Measurements from ENCODE around the gene CEP112.

Gene CEP112

GRCh38 chr17:65604070-65604469 lies 587.9 kb downstream of the CEP112 start:
- no peak overlapping the region; the same call in 1 of the 2 replicates for H3K27ac ChIP-seq (ENCODE audit: low read length)

GRCh38 chr17:65601881-65602280 lies 590.1 kb downstream of the CEP112 start:
- H3K27me3 ChIP-seq (replicated peaks; ENCODE audit: insufficient read depth, low read length) = no peaks in the 10 kb centered on the region
- no peaks in the 10 kb centered on the region for H3K79me2 ChIP-seq (ENCODE audit: low read length)
- H2AFZ ChIP-seq (ENCODE audit: low read length) = no peak overlapping the region
- no peaks in the 10 kb centered on the region for H3K9me3 ChIP-seq (replicated peaks; ENCODE audit: insufficient read depth, low read length)
- H3K36me3 ChIP-seq (replicated peaks; ENCODE audit: insufficient read depth, low read length) = no peaks in the 10 kb centered on the region
- no peak overlapping the region for H3K27ac ChIP-seq (ENCODE audit: low read length)
- no peaks in the 10 kb centered on the region for H3K9me2 ChIP-seq (replicated peaks; ENCODE audit: insufficient read depth, low read length)
- TF ChIP-seq EZH2phosphoT487 (IDR thresholded peaks at IDR 0.05; ENCODE audit: low read length) (no peak), EZH2 (optimal IDR thresholded peaks at IDR 0.05; ENCODE audit: low read depth, low read length) (no peak)
- H4K20me1 ChIP-seq (ENCODE audit: insufficient read depth, low read length) = no peaks in the 10 kb centered on the region
- no peak overlapping the region for H3K4me3 ChIP-seq (ENCODE audit: low read length)
- no peak overlapping the region for H3K9ac ChIP-seq (ENCODE audit: low read length)
- no peaks in the 10 kb centered on the region for H3F3A ChIP-seq (ENCODE audit: insufficient read depth, low read length)
- no peak for DNase-seq
- no peak overlapping the region for H3K4me2 ChIP-seq (ENCODE audit: low read depth, low read length)
- H3K4me1 ChIP-seq (ENCODE audit: low read length) = 0 out of 2 replicates have a peak, but pooled peaks cover 11% of the 10 kb centered on the region

More at GRCh38 chr17:65604070-65604469, 587.9 kb downstream of the CEP112 start:
- no peak overlapping the region for H3K4me2 ChIP-seq (ENCODE audit: low read depth, low read length)
- TF ChIP-seq CTCF (IDR thresholded peaks at IDR 0.05; ENCODE audit: low read length) (no peak), EZH2 (optimal IDR thresholded peaks at IDR 0.05; ENCODE audit: low read depth, low read length) (no peak), EZH2phosphoT487 (IDR thresholded peaks at IDR 0.05; ENCODE audit: low read length) (no peak)
- H3K36me3 ChIP-seq (replicated peaks; ENCODE audit: insufficient read depth, low read length) = no peaks in the 10 kb centered on the region
- no peak for DNase-seq
- H3K79me2 ChIP-seq (ENCODE audit: low read length) = no peaks in the 10 kb centered on the region
- no peaks in the 10 kb centered on the region for H3K9me2 ChIP-seq (replicated peaks; ENCODE audit: insufficient read depth, low read length)
- H3K4me1 ChIP-seq (ENCODE audit: low read length) = 0 out of 2 replicates have a peak, but pooled peaks cover 11% of the 10 kb centered on the region
- no peak overlapping the region for H3K4me3 ChIP-seq (ENCODE audit: low read length)
- H3K9me3 ChIP-seq (replicated peaks; ENCODE audit: insufficient read depth, low read length) = no peaks in the 10 kb centered on the region
- H4K20me1 ChIP-seq (ENCODE audit: insufficient read depth, low read length) = no peaks in the 10 kb centered on the region
- no peak overlapping the region for H2AFZ ChIP-seq (ENCODE audit: low read length)
- H3K9ac ChIP-seq (ENCODE audit: low read length) = no peak overlapping the region
- H3F3A ChIP-seq (ENCODE audit: insufficient read depth, low read length) = no peaks in the 10 kb centered on the region
- no peaks in the 10 kb centered on the region for H3K27me3 ChIP-seq (replicated peaks; ENCODE audit: insufficient read depth, low read length)

GRCh38 chr17:65601145-65601544 lies 590.8 kb downstream of the CEP112 start:
- no peaks in the 10 kb centered on the region for H4K20me1 ChIP-seq (ENCODE audit: insufficient read depth, low read length)
- H3K36me3 ChIP-seq (replicated peaks; ENCODE audit: insufficient read depth, low read length) = no peaks in the 10 kb centered on the region
- H3K9ac ChIP-seq (ENCODE audit: low read length) = no peak overlapping the region
- H2AFZ ChIP-seq (ENCODE audit: low read length) = no peak overlapping the region
- H3K27ac ChIP-seq (ENCODE audit: low read length) = no peak overlapping the region
- H3K27me3 ChIP-seq (replicated peaks; ENCODE audit: insufficient read depth, low read length) = no peaks in the 10 kb centered on the region
- no peak overlapping the region for H3K4me2 ChIP-seq (ENCODE audit: low read depth, low read length)
- no peaks in the 10 kb centered on the region for H3F3A ChIP-seq (ENCODE audit: insufficient read depth, low read length)
- H3K9me3 ChIP-seq (replicated peaks; ENCODE audit: insufficient read depth, low read length) = no peaks in the 10 kb centered on the region
- DNase-seq = no peak
- no peak overlapping the region for H3K4me3 ChIP-seq (ENCODE audit: low read length)
- H3K4me1 ChIP-seq (ENCODE audit: low read length) = 0 out of 2 replicates have a peak, but pooled peaks cover 11% of the 10 kb centered on the region
- no peak for TF ChIP-seq CTCF (IDR thresholded peaks at IDR 0.05; ENCODE audit: low read length)
- no peak for TF ChIP-seq EZH2 (optimal IDR thresholded peaks at IDR 0.05; ENCODE audit: low read depth, low read length)
- no peak for TF ChIP-seq EZH2phosphoT487 (IDR thresholded peaks at IDR 0.05; ENCODE audit: low read length)
- no peaks in the 10 kb centered on the region for H3K9me2 ChIP-seq (replicated peaks; ENCODE audit: insufficient read depth, low read length)
- no peaks in the 10 kb centered on the region for H3K79me2 ChIP-seq (ENCODE audit: low read length)

- Histone ChIP-seq H4K20me1 (ENCODE audit: insufficient read depth, low read length) (no peaks in the 10 kb centered on the region), H3K36me3 (replicated peaks; ENCODE audit: insufficient read depth, low read length) (no peaks in the 10 kb centered on the region), H3K79me2 (ENCODE audit: low read length) (no peaks in the 10 kb centered on the region), H3K4me1 (ENCODE audit: low read length) (0 out of 2 replicates have a peak, but pooled peaks cover 11% of the 10 kb centered on the region), H3K9ac (ENCODE audit: low read length) (no peak overlapping the region), H3K27ac (ENCODE audit: low read length) (no peak overlapping the region), H3K27me3 (replicated peaks; ENCODE audit: insufficient read depth, low read length) (no peaks in the 10 kb centered on the region), H2AFZ (ENCODE audit: low read length) (no peak overlapping the region), H3K4me2 (ENCODE audit: low read depth, low read length) (no peak overlapping the region), H3F3A (ENCODE audit: insufficient read depth, low read length) (no peaks in the 10 kb centered on the region), H3K4me3 (ENCODE audit: low read length) (no peak overlapping the region), H3K9me3 (replicated peaks; ENCODE audit: insufficient read depth, low read length) (no peaks in the 10 kb centered on the region), H3K9me2 (replicated peaks; ENCODE audit: insufficient read depth, low read length) (no peaks in the 10 kb centered on the region)
- TF ChIP-seq CTCF (IDR thresholded peaks at IDR 0.05; ENCODE audit: low read length) = no peak
- TF ChIP-seq EZH2 (optimal IDR thresholded peaks at IDR 0.05; ENCODE audit: low read depth, low read length) = no peak
- no peak for TF ChIP-seq EZH2phosphoT487 (IDR thresholded peaks at IDR 0.05; ENCODE audit: low read length)
- DNase-seq = no peak
Measured at GRCh38 chr17:65600518-65600917, 591.4 kb downstream of the CEP112 start.

Data from MM.1S (cell line).